SU-DHL-6 (cell line): ENCODE results near the gene PRSS56.

Source experiments
- EZH2phosphoT487 ChIP-seq: fragments of 200-600 bp; sonication (generic), shearing (Covaris generic); conservative IDR thresholded peaks from 2 replicates; pipeline ENCODE4 v1.6.1; 2018; ENCODE audit warnings: mild to moderate bottlenecking, antibody characterized with exemption, low read length, moderate library complexity, mixed read lengths
- TF ChIP-seq, protein P1 (sequence below): fragments of 200-600 bp; sonication (generic); IDR thresholded peaks from one replicate; pipeline ENCODE4 v1.5.1; 2017; ENCODE audit warnings: antibody characterized with exemption, mild to moderate bottlenecking, low read length, moderate library complexity; ENCODE audit not compliant: insufficient read depth, poor library complexity, severe bottlenecking

DNA sequence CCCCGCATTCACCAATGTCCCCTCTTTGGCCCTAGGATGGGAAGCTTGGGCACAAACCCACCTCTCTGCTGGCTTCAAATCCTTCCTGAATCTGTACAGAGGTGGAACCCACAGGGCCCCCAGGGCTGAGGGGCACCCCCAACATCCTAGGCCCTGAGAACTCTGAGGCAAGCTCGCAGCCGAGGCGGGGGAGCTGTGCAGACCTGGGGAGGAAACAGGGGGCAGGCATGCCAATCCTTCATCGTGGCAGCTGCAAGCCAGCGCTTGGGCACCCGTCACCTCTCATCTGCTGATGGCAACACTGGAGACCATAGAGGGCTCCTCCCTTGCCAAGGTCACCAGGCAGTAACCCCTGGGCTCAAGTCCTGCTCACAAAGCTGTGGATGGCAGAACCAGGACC, 43.4 kb upstream of the PRSS56 start:
- TF ChIP-seq, protein P1, sequence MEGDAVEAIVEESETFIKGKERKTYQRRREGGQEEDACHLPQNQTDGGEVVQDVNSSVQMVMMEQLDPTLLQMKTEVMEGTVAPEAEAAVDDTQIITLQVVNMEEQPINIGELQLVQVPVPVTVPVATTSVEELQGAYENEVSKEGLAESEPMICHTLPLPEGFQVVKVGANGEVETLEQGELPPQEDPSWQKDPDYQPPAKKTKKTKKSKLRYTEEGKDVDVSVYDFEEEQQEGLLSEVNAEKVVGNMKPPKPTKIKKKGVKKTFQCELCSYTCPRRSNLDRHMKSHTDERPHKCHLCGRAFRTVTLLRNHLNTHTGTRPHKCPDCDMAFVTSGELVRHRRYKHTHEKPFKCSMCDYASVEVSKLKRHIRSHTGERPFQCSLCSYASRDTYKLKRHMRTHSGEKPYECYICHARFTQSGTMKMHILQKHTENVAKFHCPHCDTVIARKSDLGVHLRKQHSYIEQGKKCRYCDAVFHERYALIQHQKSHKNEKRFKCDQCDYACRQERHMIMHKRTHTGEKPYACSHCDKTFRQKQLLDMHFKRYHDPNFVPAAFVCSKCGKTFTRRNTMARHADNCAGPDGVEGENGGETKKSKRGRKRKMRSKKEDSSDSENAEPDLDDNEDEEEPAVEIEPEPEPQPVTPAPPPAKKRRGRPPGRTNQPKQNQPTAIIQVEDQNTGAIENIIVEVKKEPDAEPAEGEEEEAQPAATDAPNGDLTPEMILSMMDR, result no peak
- TF ChIP-seq EZH2phosphoT487, result no peak
